CD4-positive, alpha-beta memory T cell (primary cell): ENCODE measurements around the gene ACVR1B. TPM values are rescaled to one million over a fixed set of nuclear protein-coding genes. Genes with fewer than 3 reads are reported as not detected.

Source experiments
- CTCF ChIA-PET: fragments of 350-600 bp; sonication (Branson Sonifier 250); formaldehyde crosslinking; loops from one replicate; lab custom pipeline; 2021; ENCODE audit warnings: inconsistent platforms; ENCODE audit not compliant: partially characterized antibody; lab: Charles Lee
- POLR2A ChIA-PET: fragments of 350-600 bp; sonication (Branson Sonifier 250); formaldehyde crosslinking; loops from one replicate; lab custom pipeline; 2021; ENCODE audit not compliant: partially characterized antibody; lab: Charles Lee
- DNase-seq, 5 donors: peaks; one replicate each; pipeline versions ENCODE4 v3.0.0 to v3.0.0-alpha.2; 2020 to 2022; ENCODE audit warnings: mixed read lengths in 1 of 5
- H3K27ac ChIP-seq: one replicate; pipeline ENCODE4 v1.7.0; 2013; ENCODE audit warnings: low read depth, low read length
- H3K27me3 ChIP-seq: 2 replicates; pipeline ENCODE4 v1.7.0; 2013; ENCODE audit warnings: mild to moderate bottlenecking, low read length, moderate library complexity; ENCODE audit not compliant: insufficient read depth
- H3K36me3 ChIP-seq: 2 replicates; pipeline ENCODE4 v1.7.0; 2013; ENCODE audit warnings: mild to moderate bottlenecking, low read length, moderate library complexity; ENCODE audit not compliant: insufficient read depth
- H3K4me1 ChIP-seq: 2 replicates; pipeline ENCODE4 v1.7.0; 2013; ENCODE audit warnings: mild to moderate bottlenecking, low read length, moderate library complexity; ENCODE audit not compliant: insufficient read depth
- H3K4me3 ChIP-seq, 2 donors: one replicate each; pipeline ENCODE4 v1.7.0; 2013; ENCODE audit warnings: low read length in 2 of 2, mild to moderate bottlenecking in 1 of 2
- H3K9me3 ChIP-seq, 2 donors: one replicate each; pipeline ENCODE4 v1.7.0; 2013; ENCODE audit warnings: low read length in 2 of 2, control low read depth in 1 of 2; ENCODE audit not compliant: control insufficient read depth in 1 of 2
- H3K27ac Mint-ChIP-seq, 7 donors: one replicate each; pipeline ENCODE4 v1.8.0; 2020 to 2021; ENCODE audit warnings: mixed read lengths in 7 of 7, mild to moderate bottlenecking in 6 of 7, inconsistent platforms in 3 of 7, moderate library complexity in 3 of 7
- H3K27me3 Mint-ChIP-seq, 2 donors: one replicate each; pipeline ENCODE4 v1.8.0; 2020 to 2021; ENCODE audit warnings: mixed read lengths in 2 of 2
- H3K36me3 Mint-ChIP-seq, 2 donors: one replicate each; pipeline ENCODE4 v1.8.0; 2020 to 2021; ENCODE audit warnings: mixed read lengths in 2 of 2, inconsistent platforms in 1 of 2, mild to moderate bottlenecking in 1 of 2
- H3K4me1 Mint-ChIP-seq, 4 donors: one replicate each; pipeline ENCODE4 v1.8.0; 2020 to 2021; ENCODE audit warnings: mixed read lengths in 4 of 4, mild to moderate bottlenecking in 1 of 4
- H3K4me3 Mint-ChIP-seq, 8 donors: one replicate each; pipeline ENCODE4 v1.8.0; 2020 to 2021; ENCODE audit warnings: mixed read lengths in 8 of 8, mild to moderate bottlenecking in 7 of 8, moderate library complexity in 6 of 8, inconsistent platforms in 3 of 8
- H3K9me3 Mint-ChIP-seq, 8 donors: one replicate each; pipeline ENCODE4 v1.8.0; 2020 to 2021; ENCODE audit warnings: mixed read lengths in 8 of 8, mild to moderate bottlenecking in 5 of 8, inconsistent platforms in 3 of 8, moderate library complexity in 1 of 8
- intact Hi-C: fragments of 100-400 bp; cut with micrococcal nuclease; formaldehyde crosslinking; loops from one replicate; pipeline ENCODE4 v1.15.1; 2023
- polyA plus RNA-seq, 2 donors: library from polyadenylated mRNA; unstranded; fragments of 300-500 nt; fragmentation: Illumina TruSeq; gene quantifications; one replicate each; pipeline ENCODE4 v1.2.3, GENCODE V29; 2021
- total RNA-seq, 2 experiments: library from RNA; stranded (reverse); gene quantifications; one replicate each; pipeline ENCODE4 v1.2.3, GENCODE V29; 2021

Gene ACVR1B
- total and polyA plus RNA-seq, 4 experiments from 2014 or later = 0.42 to 12.6 (median 6.7) TPM

GRCh38 chr12:51971679-51972421 is 20.4 kb downstream of the ACVR1B start:
- peaks cover 58 to 79% (median 67%) of the 10 kb centered on the region in 4 donors for H3K4me1 Mint-ChIP-seq
- H3K36me3 ChIP-seq = no peaks in the 10 kb centered on the region
- H3K36me3 Mint-ChIP-seq = peaks cover 11 to 17% of the 10 kb centered on the region in 2 donors
- H3K27ac Mint-ChIP-seq = peak overlapping the region; percentile 19 to 91 (median 84)
- intact Hi-C loops = loop anchor here (1.0 kb wide), 2 partner anchors 8 to 21 kb away; partner anchors contain the start of gene ACVR1B
- DNase-seq = no peak
- H3K27me3 ChIP-seq = no peaks in the 10 kb centered on the region
- H3K9me3 ChIP-seq = no peaks in the 10 kb centered on the region
- CTCF ChIA-PET = interaction anchor here (1.6 to 7.6 kb wide), 12 partner anchors 9 to 148 kb away, joined by 3 to 61 read pairs (median 8); partner anchors contain the start of gene ACVR1B
- peak overlapping the region; percentile 12 for H3K27ac ChIP-seq
- POLR2A ChIA-PET = interaction anchor here (0.8 to 1.7 kb wide), 7 partner anchors 9 to 53 kb away, joined by 3 to 6 read pairs (median 3); partner anchors contain the start of gene ACVR1B
- peak overlapping the region in 7 of 8 donors; percentile 4 to 86 (median 69) for H3K4me3 Mint-ChIP-seq
- no peaks in the 10 kb centered on the region for H3K9me3 Mint-ChIP-seq
- H3K4me3 ChIP-seq = no peak overlapping the region
- H3K27me3 Mint-ChIP-seq = no peaks in the 10 kb centered on the region
- H3K4me1 ChIP-seq = peaks cover 62% of the 10 kb centered on the region

GRCh38 chr12:51972422-51972812 is 20.9 kb downstream of the ACVR1B start:
- DNase-seq = no peak
- Mint-ChIP-seq H3K27ac (peak overlapping the region; percentile 49 to 82 (median 66)), H3K4me3 (peak overlapping the region in 7 of 8 donors; percentile 39 to 86 (median 65)), H3K27me3 (no peaks in the 10 kb centered on the region), H3K36me3 (peaks cover 12 to 18% of the 10 kb centered on the region in 2 donors), H3K9me3 (no peaks in the 10 kb centered on the region), H3K4me1 (peaks cover 58 to 81% (median 68%) of the 10 kb centered on the region in 4 donors)
- intact Hi-C loops = no loop called here
- POLR2A ChIA-PET = interaction anchor here (0.8 to 1.7 kb wide), 3 partner anchors 8 to 22 kb away, joined by 3 to 4 read pairs (median 3); partner anchors contain the start of gene ACVR1B
- no peaks in the 10 kb centered on the region for H3K27me3 ChIP-seq
- H3K4me3 ChIP-seq = peak overlapping the region in 1 of 2 donors; percentile 27
- H3K9me3 ChIP-seq = no peaks in the 10 kb centered on the region
- H3K4me1 ChIP-seq = peaks cover 62% of the 10 kb centered on the region
- no peaks in the 10 kb centered on the region for H3K36me3 ChIP-seq
- H3K27ac ChIP-seq = peak overlapping the region; percentile 12
- CTCF ChIA-PET = interaction anchor here (2.2 to 7.6 kb wide), 8 partner anchors 9 to 49 kb away, joined by 6 to 61 read pairs (median 10); no protein-coding TSS in a partner anchor

DNA sequence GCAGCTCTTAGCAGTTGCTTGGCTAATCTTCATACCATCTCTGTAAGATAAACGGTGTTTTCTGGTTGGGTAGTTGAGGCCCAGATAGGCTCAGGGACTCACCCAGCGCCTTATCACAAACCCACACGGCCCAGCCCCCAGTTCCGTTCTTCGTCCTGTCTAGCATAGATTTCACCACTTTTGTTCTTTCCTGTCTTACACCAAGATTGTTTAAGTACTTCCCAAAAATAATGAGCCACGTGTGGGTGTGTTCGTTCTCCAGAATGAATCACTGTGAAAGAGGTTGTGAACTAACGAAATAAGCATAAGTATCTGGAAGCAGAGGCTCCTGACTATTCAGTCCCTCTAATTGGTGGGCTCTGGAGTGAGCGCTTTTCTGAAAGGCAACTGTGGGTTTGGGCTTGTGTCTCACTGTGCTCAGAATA is 21.4 kb downstream of the ACVR1B start:
- peaks cover 58 to 81% (median 68%) of the 10 kb centered on the region in 4 donors for H3K4me1 Mint-ChIP-seq
- Histone ChIP-seq H3K4me3 (peak overlapping the region in 1 of 2 donors; percentile 27), H3K27me3 (no peaks in the 10 kb centered on the region), H3K4me1 (peaks cover 62% of the 10 kb centered on the region), H3K27ac (peak overlapping the region; percentile 12), H3K9me3 (no peaks in the 10 kb centered on the region), H3K36me3 (no peaks in the 10 kb centered on the region)
- ChIA-PET CTCF (interaction anchor here (2.2 to 7.6 kb wide), 5 partner anchors 8 to 49 kb away, joined by 6 to 61 read pairs (median 11); no protein-coding TSS in a partner anchor), POLR2A (interaction anchor here (0.8 to 1.7 kb wide), 3 partner anchors 8 to 23 kb away, joined by 3 to 4 read pairs (median 3); partner anchors contain the start of gene ACVR1B)
- no peaks in the 10 kb centered on the region for H3K9me3 Mint-ChIP-seq
- H3K27ac Mint-ChIP-seq = peak overlapping the region; percentile 32 to 82 (median 65)
- H3K36me3 Mint-ChIP-seq = peaks cover 13 to 20% of the 10 kb centered on the region in 2 donors
- DNase-seq = peak; percentile 39 to 81 (median 48)
- H3K4me3 Mint-ChIP-seq = peak overlapping the region in 7 of 8 donors; percentile 39 to 86 (median 65)
- no peaks in the 10 kb centered on the region for H3K27me3 Mint-ChIP-seq
- intact Hi-C loops = no loop called here

DNA sequence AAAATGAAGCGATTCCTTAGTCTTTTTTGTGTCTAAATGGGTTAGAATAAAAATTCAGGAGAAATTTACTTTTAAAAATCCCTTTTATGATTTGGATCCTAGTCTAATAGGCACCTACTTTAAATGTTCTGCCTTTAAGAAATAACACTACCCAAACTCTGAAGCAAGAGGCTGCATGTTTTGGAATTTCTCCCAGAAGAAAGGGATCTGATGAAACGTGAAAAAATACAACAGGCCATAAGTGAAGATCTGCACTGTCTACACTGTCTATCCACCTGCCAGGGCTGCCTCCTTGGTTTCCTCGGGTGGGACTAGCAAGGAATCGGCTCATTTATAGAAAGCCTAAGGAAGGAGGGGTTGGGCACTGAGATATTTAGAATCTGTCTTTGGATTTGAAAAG is 22.1 kb downstream of the ACVR1B start:
- peaks cover 57 to 81% (median 67%) of the 10 kb centered on the region in 4 donors for H3K4me1 Mint-ChIP-seq
- peak overlapping the region in 5 of 8 donors; percentile 13 to 80 (median 54) for H3K4me3 Mint-ChIP-seq
- no peak overlapping the region for H3K4me3 ChIP-seq
- peaks cover 13 to 24% of the 10 kb centered on the region in 2 donors for H3K36me3 Mint-ChIP-seq
- H3K27me3 ChIP-seq = no peaks in the 10 kb centered on the region
- H3K27ac Mint-ChIP-seq = peak overlapping the region in 5 of 7 donors; percentile 37 to 82 (median 47)
- ChIA-PET POLR2A (no interaction called here), CTCF (interaction anchor here (7.6 kb wide), 1 partner anchor 13 kb away, joined by 61 read pairs; no protein-coding TSS in a partner anchor)
- peaks cover 62% of the 10 kb centered on the region for H3K4me1 ChIP-seq
- intact Hi-C loops = no loop called here
- no peaks in the 10 kb centered on the region for H3K9me3 ChIP-seq
- no peaks in the 10 kb centered on the region for H3K36me3 ChIP-seq
- H3K9me3 Mint-ChIP-seq = no peaks in the 10 kb centered on the region
- no peaks in the 10 kb centered on the region for H3K27me3 Mint-ChIP-seq
- H3K27ac ChIP-seq = no peak overlapping the region
- no peak for DNase-seq

GRCh38 chr12:51974646-51975045 is 23.1 kb downstream of the ACVR1B start:
- Histone ChIP-seq H3K4me1 (peaks cover 62% of the 10 kb centered on the region), H3K27ac (no peak overlapping the region), H3K4me3 (no peak overlapping the region), H3K36me3 (no peaks in the 10 kb centered on the region), H3K27me3 (no peaks in the 10 kb centered on the region), H3K9me3 (no peaks in the 10 kb centered on the region)
- H3K9me3 Mint-ChIP-seq = no peaks in the 10 kb centered on the region
- CTCF ChIA-PET = interaction anchor here (0.6 to 7.6 kb wide), 6 partner anchors 14 to 82 kb away, joined by 3 to 61 read pairs (median 8); no protein-coding TSS in a partner anchor
- intact Hi-C loops = no loop called here
- H3K27ac Mint-ChIP-seq = peak overlapping the region in 6 of 7 donors; percentile 47 to 87 (median 66)
- H3K36me3 Mint-ChIP-seq = peaks cover 16 to 24% of the 10 kb centered on the region in 2 donors
- H3K4me3 Mint-ChIP-seq = peak overlapping the region in 7 of 8 donors; percentile 6 to 80 (median 54)
- H3K27me3 Mint-ChIP-seq = no peaks in the 10 kb centered on the region
- H3K4me1 Mint-ChIP-seq = peaks cover 57 to 76% (median 66%) of the 10 kb centered on the region in 4 donors
- no peak for DNase-seq
- POLR2A ChIA-PET = interaction anchor here (0.6 kb wide), 1 partner anchor 23 kb away, joined by 3 read pairs; no protein-coding TSS in a partner anchor

DNA sequence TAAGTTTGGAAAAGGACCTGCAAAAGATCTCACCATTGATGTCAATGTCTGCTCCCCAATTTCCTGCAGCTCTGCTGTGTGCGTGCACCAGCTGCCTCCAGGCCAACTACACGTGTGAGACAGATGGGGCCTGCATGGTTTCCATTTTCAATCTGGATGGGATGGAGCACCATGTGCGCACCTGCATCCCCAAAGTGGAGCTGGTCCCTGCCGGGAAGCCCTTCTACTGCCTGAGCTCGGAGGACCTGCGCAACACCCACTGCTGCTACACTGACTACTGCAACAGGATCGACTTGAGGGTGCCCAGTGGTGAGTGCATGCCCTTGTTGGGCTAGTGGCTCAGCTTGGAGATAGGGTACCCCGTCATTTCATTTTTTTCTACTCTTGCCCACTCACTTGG is 23.7 kb downstream of the ACVR1B start:
- POLR2A ChIA-PET = interaction anchor here (0.6 kb wide), 1 partner anchor 23 kb away, joined by 3 read pairs; no protein-coding TSS in a partner anchor

More for the DNA sequence above, 23.7 kb downstream of the ACVR1B start:
- H3K27me3 ChIP-seq = no peaks in the 10 kb centered on the region
- no peaks in the 10 kb centered on the region for H3K27me3 Mint-ChIP-seq
- H3K4me3 Mint-ChIP-seq = peak overlapping the region in 5 of 8 donors; percentile 36 to 80 (median 75)
- peaks cover 61% of the 10 kb centered on the region for H3K4me1 ChIP-seq
- H3K9me3 ChIP-seq = no peaks in the 10 kb centered on the region
- CTCF ChIA-PET = interaction anchor here (0.6 to 7.6 kb wide), 6 partner anchors 15 to 83 kb away, joined by 3 to 61 read pairs (median 8); no protein-coding TSS in a partner anchor
- DNase-seq = no peak
- H3K27ac Mint-ChIP-seq = peak overlapping the region in 4 of 7 donors; percentile 66 to 81 (median 72)
- H3K27ac ChIP-seq = no peak overlapping the region
- H3K4me1 Mint-ChIP-seq = peaks cover 56 to 77% (median 65%) of the 10 kb centered on the region in 4 donors
- intact Hi-C loops = no loop called here
- no peak overlapping the region for H3K4me3 ChIP-seq
- H3K36me3 ChIP-seq = no peaks in the 10 kb centered on the region
- H3K9me3 Mint-ChIP-seq = no peaks in the 10 kb centered on the region
- H3K36me3 Mint-ChIP-seq = peaks cover 21 to 25% of the 10 kb centered on the region in 2 donors
